VCaP (cell line): ENCODE measurements around the gene GIMAP8.
A peak's percentile ranks its signal among the peaks of the same experiment; 100 is the strongest.

ENCODE experiments used
- H3K27ac ChIP-seq: fragments of 450-650 bp; 2 replicates; pipeline ENCODE4 v1.5.1; 2017
- CTCF ChIP-seq: fragments of 450-650 bp; conservative IDR thresholded peaks from 2 replicates; pipeline ENCODE4 v1.5.1; 2017; ENCODE audit warnings: mild to moderate bottlenecking, moderate library complexity

The GIMAP8 gene

GRCh38 chr7:150412518-150413488 lies 37.6 kb upstream of the GIMAP8 start:
- no peak for TF ChIP-seq CTCF
- no peak overlapping the region for H3K27ac ChIP-seq

GRCh38 chr7:150413640-150414081 lies 36.8 kb upstream of the GIMAP8 start:
- TF ChIP-seq CTCF, result no peak
- no peak overlapping the region for H3K27ac ChIP-seq

DNA sequence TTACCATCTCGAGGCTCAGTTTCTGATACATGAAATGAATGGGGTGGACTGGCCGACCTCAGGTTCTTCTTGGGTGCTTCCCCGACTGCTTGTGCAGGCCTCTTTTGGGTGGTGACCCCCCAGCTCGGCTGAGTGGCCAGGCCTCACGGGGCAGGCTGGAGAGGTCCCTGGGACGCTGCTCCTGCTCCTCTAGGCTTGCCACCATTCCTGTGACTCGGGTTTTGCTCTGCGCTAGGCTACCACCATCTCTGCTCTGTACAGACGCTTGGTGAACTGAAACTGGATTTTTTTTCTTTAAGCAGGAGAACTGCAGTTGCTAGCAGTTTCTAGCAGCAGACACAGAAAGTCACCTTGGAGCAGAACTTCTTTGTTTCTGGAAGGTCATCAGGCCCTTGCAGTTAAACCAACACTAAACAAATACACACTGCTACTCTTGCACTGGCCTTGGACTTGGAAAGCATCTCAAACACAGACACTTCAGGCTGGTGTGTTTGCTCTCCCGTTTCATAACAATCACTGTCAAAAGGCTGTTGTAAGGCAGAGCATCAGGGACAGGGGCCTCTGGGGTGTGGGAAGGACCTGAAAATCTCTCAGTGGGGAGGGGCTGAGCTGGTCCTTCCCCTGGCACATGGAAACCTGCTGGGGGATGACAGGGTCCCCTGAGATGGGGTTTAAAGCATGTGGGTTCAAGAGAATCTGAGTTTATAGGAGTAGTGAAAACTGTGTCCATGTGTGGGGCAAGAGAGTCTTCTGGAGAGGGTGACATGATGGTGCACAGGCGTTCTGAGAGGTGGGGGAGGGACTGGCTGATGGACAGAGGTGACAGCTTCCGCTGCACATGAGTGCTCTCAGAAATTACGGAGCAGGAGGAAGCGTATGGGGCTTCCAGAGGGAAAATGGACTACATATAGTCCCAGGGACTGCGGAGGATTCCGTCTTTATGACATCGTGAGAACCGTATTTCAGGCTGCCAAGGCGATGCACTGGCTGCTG lies 35.0 kb upstream of the GIMAP8 start:
- no peak for TF ChIP-seq CTCF
- H3K27ac ChIP-seq, result peak overlapping the region; percentile 20; the same call in 1 of the 2 replicates

DNA sequence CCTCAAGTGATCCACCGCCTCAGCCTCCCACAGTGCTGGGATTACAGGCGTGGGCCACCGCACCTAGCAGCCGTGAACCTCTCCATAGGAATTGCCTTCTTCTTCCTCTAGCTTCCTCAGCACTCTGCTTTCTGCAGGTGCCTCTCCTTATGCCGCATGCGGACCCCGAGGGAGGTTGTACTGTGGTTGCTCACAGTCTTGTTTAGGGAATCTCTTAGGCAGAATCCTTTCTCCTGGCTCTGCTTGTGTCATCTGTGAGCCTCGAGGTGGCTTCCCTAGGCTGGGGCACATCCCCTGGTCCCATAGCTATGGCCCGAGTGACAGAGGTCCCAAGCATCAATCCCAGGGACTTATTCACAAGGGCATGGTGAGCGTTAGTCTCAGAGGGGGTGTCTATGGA lies 33.2 kb upstream of the GIMAP8 start:
- no peak overlapping the region for H3K27ac ChIP-seq
- no peak for TF ChIP-seq CTCF

DNA sequence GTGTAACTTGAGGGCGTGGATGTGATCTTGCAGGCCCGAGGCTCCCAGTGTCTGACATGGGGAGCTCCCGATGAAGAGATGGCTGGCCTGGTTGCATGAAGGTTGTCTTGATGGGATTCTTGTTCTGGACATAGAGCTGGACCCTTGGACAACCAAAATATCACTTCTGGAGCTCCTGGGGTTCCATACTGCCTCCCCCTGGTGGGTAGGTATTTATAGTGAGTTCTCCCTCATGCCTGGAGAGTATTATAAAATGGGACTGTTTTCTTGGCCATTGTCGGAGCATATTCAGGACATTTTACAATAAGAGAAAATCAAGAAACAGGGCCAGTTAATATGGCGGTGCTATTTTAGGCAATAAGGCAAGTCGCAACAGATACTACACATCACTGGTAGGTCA lies 32.6 kb upstream of the GIMAP8 start:
- no peak overlapping the region for H3K27ac ChIP-seq
- 0 out of 2 replicates have a peak, but pooled peaks have one; percentile 17 for TF ChIP-seq CTCF

DNA sequence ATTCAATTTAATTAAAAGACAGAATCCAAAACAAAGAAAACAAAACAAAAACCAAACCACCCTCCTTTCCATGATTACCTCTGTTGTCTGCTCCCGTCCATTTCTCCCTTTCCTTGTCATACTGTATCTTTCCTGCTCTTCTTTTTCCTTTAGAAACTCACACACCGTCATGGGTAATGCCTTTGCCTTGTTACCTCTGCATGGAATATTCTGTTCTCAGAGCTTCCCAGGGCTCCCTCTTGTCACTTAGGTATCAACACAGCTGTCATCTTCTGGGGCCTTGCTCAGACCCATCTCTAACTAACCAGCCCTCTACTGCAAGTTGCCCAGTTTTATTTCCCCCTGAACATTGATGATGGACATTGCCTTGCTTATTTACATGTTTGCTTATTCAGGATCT lies 30.2 kb upstream of the GIMAP8 start:
- TF ChIP-seq CTCF, result no peak

More for the DNA sequence above, 30.2 kb upstream of the GIMAP8 start:
- H3K27ac ChIP-seq, result no peak overlapping the region
